NOMO-1 (cell line): ENCODE results near the gene CDK7.
A peak's percentile ranks its signal among the peaks of the same experiment; 100 is the strongest.

Experiments used
- DNase-seq, 2 experiments: peaks; one replicate each; lab custom pipeline; 2025; ENCODE audit not compliant: unreplicated experiment in 2 of 2; lab: John Stamatoyannopoulos, UW

The CDK7 gene

GRCh38 chr5:69288069-69288468 lies 53.4 kb downstream of the CDK7 start:
- no peak for DNase-seq

DNA sequence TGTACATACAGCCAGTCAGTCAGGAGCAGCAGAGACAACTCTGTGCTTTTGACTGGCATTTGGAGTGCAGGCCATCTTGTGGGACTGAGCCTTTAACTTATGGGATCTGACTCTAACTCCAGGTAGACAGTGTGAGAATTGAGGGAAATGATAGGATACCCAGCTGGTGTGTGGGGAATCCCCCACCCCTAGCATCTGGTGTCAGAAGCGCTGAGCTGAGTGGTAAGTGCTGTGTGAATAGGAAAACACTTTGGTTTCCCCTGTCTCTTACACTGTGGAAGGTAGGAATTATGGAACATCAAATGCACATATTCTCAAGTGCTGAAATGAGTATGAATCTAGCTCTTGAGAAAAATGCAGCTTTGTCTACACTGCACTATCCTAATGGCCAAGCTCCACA lies 54.0 kb downstream of the CDK7 start:
- no peak for DNase-seq

DNA sequence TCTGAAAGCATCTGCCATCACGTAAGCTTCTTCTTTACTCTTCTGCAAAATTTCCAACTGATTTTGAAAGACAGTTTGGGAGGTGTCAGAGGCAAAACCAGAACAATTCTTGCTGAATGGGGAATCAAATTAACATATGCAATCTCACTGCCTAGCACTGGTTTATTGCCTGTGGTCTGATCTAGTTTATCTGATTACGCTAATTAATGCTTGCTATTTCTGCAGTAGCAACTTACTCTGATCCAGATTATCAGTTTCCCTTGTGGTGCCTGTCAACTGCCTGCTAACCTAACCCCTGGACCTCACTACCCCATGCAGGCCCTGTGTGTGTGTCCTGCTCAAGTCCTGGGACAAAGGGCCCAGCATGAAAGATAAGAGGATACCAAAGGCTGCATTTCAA lies 57.6 kb downstream of the CDK7 start:
- DNase-seq, result peak; percentile 10 to 53

DNA sequence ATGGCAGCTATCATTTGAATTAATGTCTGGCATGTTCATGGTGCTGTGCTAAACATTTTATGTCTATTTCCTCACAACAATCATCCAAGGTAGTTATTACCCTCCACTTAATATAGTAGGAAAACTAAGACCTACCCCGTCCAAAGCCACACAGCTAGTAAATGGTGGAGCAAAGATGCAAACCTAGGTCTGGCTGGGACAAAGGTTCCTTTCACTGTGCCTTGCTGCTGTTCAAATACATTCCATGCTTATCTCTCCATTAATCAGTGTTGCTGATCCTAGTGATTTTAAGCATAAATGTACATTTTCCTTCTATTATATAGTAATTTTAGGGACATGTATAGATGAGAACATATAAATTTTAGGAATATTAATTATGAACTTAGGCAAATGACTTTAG lies 59.2 kb downstream of the CDK7 start:
- DNase-seq, result no peak

DNA sequence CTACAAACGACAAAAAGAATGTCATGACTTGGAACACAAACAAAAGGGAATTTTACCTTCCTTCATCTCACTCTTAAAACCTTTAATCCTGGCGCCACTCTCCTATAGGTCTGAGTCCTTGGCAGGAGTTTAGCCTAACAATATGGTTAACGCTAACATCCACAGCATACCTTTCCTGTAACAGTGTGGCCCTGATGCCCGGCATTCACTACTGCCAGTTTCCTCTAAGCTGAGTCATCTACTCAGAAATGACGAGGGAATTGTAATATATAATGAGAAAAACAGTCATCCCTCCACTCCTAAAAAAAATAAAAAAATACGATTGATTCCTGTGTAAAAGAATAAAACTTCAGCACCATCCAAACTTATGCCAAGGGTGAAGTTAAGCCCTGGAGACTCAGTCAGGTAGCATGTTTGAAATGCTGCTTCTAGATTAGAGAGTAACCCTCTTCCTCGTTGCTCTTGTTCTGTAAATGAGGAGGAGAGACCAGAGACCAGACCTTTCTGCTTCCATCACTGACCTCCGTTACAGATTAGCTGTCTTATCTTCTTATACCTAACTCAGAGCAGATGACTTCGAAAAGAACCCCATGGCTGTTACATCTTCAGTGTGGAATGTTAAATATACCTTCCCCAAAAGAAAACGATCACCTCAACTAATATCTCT lies 60.5 kb downstream of the CDK7 start:
- no peak for DNase-seq

GRCh38 chr5:69299625-69300024 lies 64.9 kb downstream of the CDK7 start:
- no peak for DNase-seq

- no peak for DNase-seq
These were observed 66.0 kb downstream of the CDK7 start for GRCh38 chr5:69300537-69301203.

DNA sequence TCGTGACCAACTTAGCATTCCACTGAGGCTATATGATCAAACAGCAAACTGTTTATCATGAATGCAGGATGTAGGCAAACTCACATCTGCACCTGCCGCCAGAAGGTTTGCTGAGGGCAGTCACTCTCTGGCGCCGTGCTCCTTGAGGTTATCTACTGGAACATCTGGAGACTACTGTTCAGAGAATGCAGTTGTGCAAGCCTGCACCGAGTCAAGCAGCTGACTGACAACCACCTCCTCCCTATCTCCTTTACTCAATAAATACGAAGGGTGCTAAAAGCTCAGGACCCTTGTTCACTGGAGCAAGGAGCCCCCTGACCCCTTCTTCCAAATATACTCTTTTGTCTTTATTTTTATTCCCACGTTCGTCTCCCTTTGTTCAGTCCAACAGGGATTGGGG lies 70.8 kb downstream of the CDK7 start:
- no peak for DNase-seq

GRCh38 chr5:69308046-69308553 lies 73.4 kb downstream of the CDK7 start:
- no peak for DNase-seq

- DNase-seq, result no peak
These were observed 74.7 kb downstream of the CDK7 start for GRCh38 chr5:69309380-69309779.

GRCh38 chr5:69312459-69313160 lies 77.9 kb downstream of the CDK7 start:
- peak; percentile 4 to 16 for DNase-seq

DNA sequence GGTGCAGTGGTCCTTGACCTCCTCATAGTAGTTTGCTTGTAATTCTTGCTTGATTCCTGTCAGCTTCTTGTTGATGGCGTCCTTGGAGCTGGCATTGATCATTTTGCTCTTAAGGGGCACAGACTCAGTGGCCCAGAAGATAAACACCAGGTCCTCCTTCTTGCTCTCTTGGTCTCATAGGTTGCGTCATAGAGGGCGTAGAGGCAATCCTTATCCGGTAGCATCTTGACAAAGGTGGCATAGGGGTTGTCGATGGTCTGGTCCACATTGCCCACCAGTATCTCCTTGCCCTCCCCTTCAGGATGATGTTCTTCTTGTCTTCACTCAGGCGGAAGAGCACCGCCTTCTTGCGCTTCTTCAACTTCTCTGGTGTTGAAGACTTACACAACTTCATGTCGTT lies 78.7 kb downstream of the CDK7 start:
- DNase-seq, result no peak

DNA sequence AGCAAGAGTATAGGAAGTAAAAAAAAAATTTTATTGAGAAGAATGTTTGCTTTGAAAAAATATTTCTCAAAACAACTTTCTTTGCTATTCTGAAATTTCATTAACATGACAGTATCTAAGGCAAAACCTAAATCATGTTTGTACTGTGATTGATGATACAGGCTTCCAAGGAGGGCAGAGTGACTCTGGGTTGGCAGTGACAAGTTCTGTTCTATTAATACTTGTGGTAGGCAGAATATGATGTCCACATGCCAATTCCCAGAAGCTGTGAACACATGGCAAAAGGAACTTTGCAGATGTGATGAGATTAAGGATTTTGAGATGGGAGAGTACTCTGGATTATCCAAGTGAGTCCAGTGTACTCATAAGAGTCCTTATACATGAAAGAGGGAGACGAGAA lies 81.3 kb downstream of the CDK7 start:
- DNase-seq, result no peak

GRCh38 chr5:69317391-69317790 lies 82.7 kb downstream of the CDK7 start:
- DNase-seq, result peak; percentile 33 to 74

GRCh38 chr5:69326365-69326764 lies 91.7 kb downstream of the CDK7 start:
- DNase-seq, result no peak
